HepG2 (cell line): ENCODE results near the gene CADM2. TPM values are rescaled to one million over a fixed set of nuclear protein-coding genes. Genes with fewer than 3 reads are reported as not detected.

Source experiments
- DNMT3B ChIP-seq: conservative IDR thresholded peaks from 2 replicates; pipeline ENCODE4 v1.6.1; 2016; ENCODE audit warnings: missing biosample characterization, control low read depth
- DZIP1 ChIP-seq: sonication (generic); formaldehyde crosslinking; IDR thresholded peaks from 2 replicates; pipeline ENCODE4 v1.5.0; 2020; ENCODE audit warnings: mild to moderate bottlenecking, missing genetic modification reagents
- EED ChIP-seq: sonication (generic); formaldehyde crosslinking; IDR thresholded peaks from 2 replicates; pipeline ENCODE4 v1.5.0; 2020; ENCODE audit warnings: mild to moderate bottlenecking, missing genetic modification reagents
- KDM3A ChIP-seq: IDR thresholded peaks from 2 replicates; pipeline ENCODE4 v1.6.1; 2018; ENCODE audit warnings: low read depth, missing compliant biosample characterization
- MEIS2 ChIP-seq: sonication (generic); formaldehyde crosslinking; IDR thresholded peaks from 2 replicates; pipeline ENCODE4 v1.9.0; 2021; ENCODE audit warnings: mild to moderate bottlenecking, missing genetic modification reagents
- RARG ChIP-seq: sonication (generic); formaldehyde crosslinking; IDR thresholded peaks from 2 replicates; pipeline ENCODE4 v1.4.0; 2020; ENCODE audit warnings: low read depth, mild to moderate bottlenecking, missing genetic modification reagents
- ZC3H13 ChIP-seq: sonication (generic); formaldehyde crosslinking; IDR thresholded peaks from 2 replicates; pipeline ENCODE4 v1.8.1; 2023; ENCODE audit warnings: mild to moderate bottlenecking, missing genetic modification reagents, moderate library complexity
- ZNF180 ChIP-seq: sonication (generic); formaldehyde crosslinking; IDR thresholded peaks from 2 replicates; pipeline ENCODE4 v1.4.0; 2020; ENCODE audit warnings: low read depth, missing genetic modification reagents, borderline replicate concordance
- ZNF318 ChIP-seq: sonication (generic); formaldehyde crosslinking; IDR thresholded peaks from 2 replicates; pipeline ENCODE4 v1.4.0; 2020; ENCODE audit warnings: mild to moderate bottlenecking, missing genetic modification reagents
- polyA plus RNA-seq, 8 experiments: library from polyadenylated mRNA; depleted of rRNA in 3 of 8; stranded (reverse) in 7 of 8; unstranded in 1 of 8; fragments of >200 nt; fragmentation: Illumina TruSeq in 4 of 8; extraction: Trizol in 4 of 8; gene quantifications; 2 replicates each; pipeline versions ENCODE4 v1.2.1 to v1.2.3, GENCODE V29; 2011 to 2016; ENCODE audit warnings: low read depth in 4 of 8, missing spikeins in 1 of 8, mixed read lengths in 1 of 8; ENCODE audit not compliant: insufficient read depth in 1 of 8
- total RNA-seq, 5 experiments: library from RNA; depleted of rRNA; stranded (reverse); fragments of >200 nt; fragmentation: Illumina TruSeq; extraction: Trizol; gene quantifications; 2 replicates each; pipeline ENCODE4 v1.2.3, GENCODE V29; 2016; ENCODE audit warnings: low read depth in 1 of 5

Gene CADM2
- total and polyA plus RNA-seq, 2 of the 13 experiments (the other 11 are each of a cell fraction or from before 2014, with no cell fraction given): not detected

GRCh38 chr3:85604641-85605040 lies 645.9 kb downstream of the CADM2 start (continued):
- no peak for TF ChIP-seq ZNF318 (CRISPR knock-in tag)
- TF ChIP-seq DZIP1 (CRISPR knock-in tag): no peak
- TF ChIP-seq KDM3A (CRISPR knock-in tag): no peak
- TF ChIP-seq RARG (CRISPR knock-in tag): no peak
- no peak for TF ChIP-seq DNMT3B (CRISPR knock-in tag)
- TF ChIP-seq ZNF180 (CRISPR knock-in tag): no peak
- TF ChIP-seq MEIS2 (CRISPR knock-in tag): no peak
- TF ChIP-seq EED (CRISPR knock-in tag): no peak
- no peak for TF ChIP-seq ZC3H13 (CRISPR knock-in tag)
